GM18870 (cell line): ENCODE data around the gene RAB17.
A peak's percentile ranks its signal among the peaks of the same experiment; 100 is the strongest.

Source experiments
- ATAC-seq: cut with Tn5 transposase; IDR thresholded peaks from one replicate; pipeline ENCODE4 v1.9.1; 2021; ENCODE audit warnings: moderate library complexity; ENCODE audit not compliant: unreplicated experiment

RAB17 gene

GRCh38 chr2:237540223-237540775 is 50.2 kb downstream of the RAB17 start:
- ATAC-seq, result no peak

GRCh38 chr2:237539681-237540080 is 50.9 kb downstream of the RAB17 start:
- ATAC-seq, result no peak

- no peak for ATAC-seq
Measured at GRCh38 chr2:237538901-237539300, 51.6 kb downstream of the RAB17 start.

- ATAC-seq, result no peak
Measured at GRCh38 chr2:237538001-237538720, 52.4 kb downstream of the RAB17 start.

- no peak for ATAC-seq
Measured at GRCh38 chr2:237536617-237537016, 53.9 kb downstream of the RAB17 start.

- no peak for ATAC-seq
Measured at GRCh38 chr2:237536083-237536415, 54.5 kb downstream of the RAB17 start.

GRCh38 chr2:237535385-237536082 is 55.0 kb downstream of the RAB17 start:
- ATAC-seq, result no peak

- ATAC-seq, result no peak
Measured at GRCh38 chr2:237534380-237534779, 56.2 kb downstream of the RAB17 start.

- no peak for ATAC-seq
Measured at GRCh38 chr2:237533668-237534161, 56.8 kb downstream of the RAB17 start.

GRCh38 chr2:237532160-237532559 is 58.4 kb downstream of the RAB17 start:
- ATAC-seq, result no peak

GRCh38 chr2:237530472-237531433 is 59.8 kb downstream of the RAB17 start:
- no peak for ATAC-seq

GRCh38 chr2:237529452-237530402 is 60.8 kb downstream of the RAB17 start:
- ATAC-seq, result peak; percentile 78

- no peak for ATAC-seq
Measured at GRCh38 chr2:237527766-237528165, 62.8 kb downstream of the RAB17 start.

GRCh38 chr2:237527233-237527632 is 63.3 kb downstream of the RAB17 start:
- no peak for ATAC-seq

GRCh38 chr2:237525559-237526157 is 64.9 kb downstream of the RAB17 start:
- ATAC-seq, result no peak

- ATAC-seq, result no peak
Measured at GRCh38 chr2:237524631-237525030, 65.9 kb downstream of the RAB17 start.
